GM19468 (cell line): ENCODE measurements around the gene OR9I1.

ENCODE experiments used
- ATAC-seq: cut with Tn5 transposase; IDR thresholded peaks from one replicate; pipeline ENCODE4 v1.9.1; 2021; ENCODE audit warnings: mild to moderate bottlenecking, moderate library complexity, moderate number of reproducible peaks; ENCODE audit not compliant: unreplicated experiment; ENCODE audit errors: extremely low read depth

Gene OR9I1

GRCh38 chr11:58125469-58125868 lies at the start of gene OR9I1:
Gene OR9I1, minus strand, starts transcription at chr11:58125530. Its CDS starts 6,086 bp downstream, at chr11:58119444.
- ATAC-seq = no peak

GRCh38 chr11:58165504-58166106 lies 40.3 kb upstream of the OR9I1 start:
- no peak for ATAC-seq

- no peak for ATAC-seq
These were observed 39.7 kb upstream of the OR9I1 start for GRCh38 chr11:58164990-58165389.

- ATAC-seq = no peak
These were observed 39.1 kb upstream of the OR9I1 start for GRCh38 chr11:58164389-58164788.

- no peak for ATAC-seq
These were observed 27.5 kb upstream of the OR9I1 start for GRCh38 chr11:58152781-58153180.

- no peak for ATAC-seq
These were observed 17.4 kb upstream of the OR9I1 start for GRCh38 chr11:58142761-58143160.

- ATAC-seq = no peak
These were observed 9.8 kb upstream of the OR9I1 start for GRCh38 chr11:58135171-58135570.

- no peak for ATAC-seq
These were observed 8.8 kb upstream of the OR9I1 start for GRCh38 chr11:58134151-58134550.

GRCh38 chr11:58133309-58134076 lies 8.2 kb upstream of the OR9I1 start:
- no peak for ATAC-seq

GRCh38 chr11:58127350-58127749 lies 2.0 kb upstream of the OR9I1 start:
- no peak for ATAC-seq

- ATAC-seq = no peak
These were observed 4.2 kb downstream of the OR9I1 start for GRCh38 chr11:58121096-58121495.

- no peak for ATAC-seq
These were observed 27.9 kb downstream of the OR9I1 start for GRCh38 chr11:58097437-58097836.

- ATAC-seq = no peak
These were observed 38.8 kb downstream of the OR9I1 start for GRCh38 chr11:58086528-58086927.

- ATAC-seq = no peak
These were observed 49.5 kb downstream of the OR9I1 start for GRCh38 chr11:58075781-58076180.

GRCh38 chr11:58070585-58070984 lies 54.7 kb downstream of the OR9I1 start:
- no peak for ATAC-seq

- ATAC-seq = no peak
These were observed 56.7 kb downstream of the OR9I1 start for GRCh38 chr11:58068655-58069054.

GRCh38 chr11:58067685-58068084 lies 57.6 kb downstream of the OR9I1 start:
- ATAC-seq = no peak
